ENCODE data around the gene AUTS2. TPM values are rescaled to one million over a fixed set of nuclear protein-coding genes. Genes with fewer than 3 reads are reported as not detected.
A peak's percentile ranks its signal among the peaks of the same experiment; 100 is the strongest.

AUTS2 gene
- polyA plus RNA-seq, 1 donor from 2014 or later: 8.9 TPM

GRCh38 chr7:69929622-69930021 is 331.3 kb downstream of the AUTS2 start:
- no peaks in the 10 kb centered on the region for H3K27me3 Mint-ChIP-seq
- H3K9me3 Mint-ChIP-seq: peaks cover 0 to 6% (median 3%) of the 10 kb centered on the region in 3 donors
- H3K27ac Mint-ChIP-seq: peak overlapping the region in 1 of 3 donors; percentile 58
- H3K4me3 Mint-ChIP-seq: peak overlapping the region in 2 of 4 donors; percentile 18 to 58
- no peaks in the 10 kb centered on the region for H3K36me3 Mint-ChIP-seq
- H3K4me1 Mint-ChIP-seq: peaks cover 0 to 11% (median 3%) of the 10 kb centered on the region in 3 donors

DNA sequence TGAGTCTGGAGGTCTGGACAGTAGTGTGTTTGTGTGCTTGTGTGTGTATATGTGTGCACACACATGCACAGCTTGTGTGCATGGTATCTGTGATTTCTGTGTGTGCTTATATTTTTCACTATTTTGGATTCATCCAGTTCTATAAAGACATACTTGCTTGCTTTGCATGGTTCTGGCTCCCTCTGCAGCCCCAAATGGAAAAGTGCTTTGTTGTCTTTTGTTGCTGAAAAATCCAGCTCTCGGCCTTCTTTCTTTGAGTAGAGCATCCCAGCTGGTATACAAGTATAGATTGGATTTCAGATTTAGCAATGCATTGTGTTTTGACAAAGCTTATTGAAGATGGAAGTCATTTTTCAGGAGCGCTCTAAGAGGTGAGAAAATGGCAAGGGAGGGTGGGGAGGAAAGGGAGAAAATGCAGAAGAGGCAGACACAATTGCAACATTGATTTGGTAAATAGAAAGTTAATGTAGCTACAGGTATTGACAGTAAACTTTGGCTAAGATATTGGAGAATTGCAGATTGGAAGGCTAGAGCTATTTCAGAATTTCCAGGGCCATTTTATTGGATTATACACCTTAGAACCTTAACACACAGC is 333.9 kb downstream of the AUTS2 start:
- H3K4me3 Mint-ChIP-seq: no peak overlapping the region
- H3K36me3 Mint-ChIP-seq: no peaks in the 10 kb centered on the region

DNA sequence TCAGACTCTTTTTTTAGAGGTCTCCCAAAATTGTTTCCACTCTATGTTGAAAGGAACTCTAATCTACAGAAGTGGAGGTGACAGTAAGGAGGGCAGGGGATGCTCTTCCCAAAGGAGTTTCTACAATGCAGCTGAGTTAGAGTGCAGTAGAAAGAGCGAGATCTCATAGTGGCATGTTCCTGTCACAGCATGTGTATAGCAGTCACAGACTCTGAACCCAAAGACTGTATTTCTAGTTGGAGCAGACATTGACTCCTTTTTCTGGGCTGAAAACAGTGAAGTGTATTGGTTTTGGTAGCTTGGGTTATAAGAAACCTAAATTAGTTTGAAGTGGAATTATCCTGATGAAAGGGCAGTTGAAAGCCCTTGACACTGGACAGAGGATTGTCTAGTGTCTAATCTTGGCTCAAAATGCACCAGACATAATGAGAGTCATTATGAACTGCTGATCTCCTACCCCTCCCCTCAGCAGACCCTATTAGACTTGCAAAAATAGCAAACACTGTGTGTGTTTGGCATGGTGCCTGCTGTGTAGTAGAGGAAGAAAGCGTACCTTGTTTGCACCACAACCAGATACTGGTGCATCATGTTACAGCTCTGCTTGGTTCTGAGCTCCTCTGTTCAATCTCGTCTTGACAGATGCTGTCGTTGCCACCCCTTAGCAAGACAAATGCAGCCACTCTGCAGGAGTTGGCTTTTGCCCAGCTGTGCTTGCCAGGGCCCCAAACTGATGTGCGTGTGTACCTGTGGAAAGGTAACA is 336.0 kb downstream of the AUTS2 start:
- H3K4me1 Mint-ChIP-seq: peaks cover 2 to 10% (median 3%) of the 10 kb centered on the region in 3 donors
- peak overlapping the region in 1 of 3 donors; percentile 0 for H3K27ac Mint-ChIP-seq
- H3K9me3 Mint-ChIP-seq: no peaks in the 10 kb centered on the region
- H3K36me3 Mint-ChIP-seq: no peaks in the 10 kb centered on the region
- H3K27me3 Mint-ChIP-seq: no peaks in the 10 kb centered on the region
- no peak overlapping the region for H3K4me3 Mint-ChIP-seq

More for the DNA sequence above, 333.9 kb downstream of the AUTS2 start:
- H3K27me3 Mint-ChIP-seq: no peaks in the 10 kb centered on the region
- no peak overlapping the region for H3K27ac Mint-ChIP-seq
- no peaks in the 10 kb centered on the region for H3K9me3 Mint-ChIP-seq
- H3K4me1 Mint-ChIP-seq: peaks cover 2 to 16% (median 3%) of the 10 kb centered on the region in 3 donors

- Mint-ChIP-seq H3K27me3 (no peaks in the 10 kb centered on the region), H3K4me1 (peaks cover 2 to 5% (median 3%) of the 10 kb centered on the region in 3 donors), H3K9me3 (no peaks in the 10 kb centered on the region), H3K36me3 (no peaks in the 10 kb centered on the region), H3K4me3 (peak overlapping the region in 1 of 4 donors; percentile 20), H3K27ac (peak overlapping the region in 2 of 3 donors; percentile 0 to 1)
These were observed 336.8 kb downstream of the AUTS2 start for GRCh38 chr7:69935107-69935506.

DNA sequence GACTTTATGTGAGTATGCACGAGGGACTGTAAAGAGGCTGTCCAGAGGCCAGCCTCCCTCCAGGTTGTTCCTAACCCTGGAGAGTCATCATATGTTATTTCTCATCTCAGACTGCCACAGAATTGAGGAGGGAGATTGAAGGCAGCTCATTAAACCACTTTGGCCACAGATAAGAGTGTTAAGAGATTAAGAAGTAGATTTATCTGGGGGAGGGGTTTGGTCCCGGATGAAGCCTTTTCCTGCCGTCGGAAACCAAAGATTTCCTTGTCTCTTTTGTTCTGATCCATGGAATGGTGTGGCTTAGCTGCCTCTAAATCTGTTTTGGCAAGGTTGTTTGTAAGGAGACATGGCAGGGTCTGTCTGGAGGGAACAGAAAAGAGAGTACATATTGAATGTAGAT is 338.8 kb downstream of the AUTS2 start:
- peaks cover 2% of the 10 kb centered on the region for H3K36me3 Mint-ChIP-seq
- peaks cover 3% of the 10 kb centered on the region for H3K27me3 Mint-ChIP-seq
- H3K9me3 Mint-ChIP-seq: no peaks in the 10 kb centered on the region
- peaks cover 6 to 13% (median 11%) of the 10 kb centered on the region in 3 donors for H3K4me1 Mint-ChIP-seq
- no peak overlapping the region for H3K4me3 Mint-ChIP-seq
- no peak overlapping the region for H3K27ac Mint-ChIP-seq

- H3K4me3 Mint-ChIP-seq: no peak overlapping the region
- peaks cover 6 to 13% (median 12%) of the 10 kb centered on the region in 3 donors for H3K4me1 Mint-ChIP-seq
- no peaks in the 10 kb centered on the region for H3K9me3 Mint-ChIP-seq
- H3K27ac Mint-ChIP-seq: peak overlapping the region in 1 of 3 donors; percentile 6
- H3K36me3 Mint-ChIP-seq: peaks cover 2% of the 10 kb centered on the region
- H3K27me3 Mint-ChIP-seq: peaks cover 3% of the 10 kb centered on the region
These were observed 341.0 kb downstream of the AUTS2 start for GRCh38 chr7:69939317-69939716.

DNA sequence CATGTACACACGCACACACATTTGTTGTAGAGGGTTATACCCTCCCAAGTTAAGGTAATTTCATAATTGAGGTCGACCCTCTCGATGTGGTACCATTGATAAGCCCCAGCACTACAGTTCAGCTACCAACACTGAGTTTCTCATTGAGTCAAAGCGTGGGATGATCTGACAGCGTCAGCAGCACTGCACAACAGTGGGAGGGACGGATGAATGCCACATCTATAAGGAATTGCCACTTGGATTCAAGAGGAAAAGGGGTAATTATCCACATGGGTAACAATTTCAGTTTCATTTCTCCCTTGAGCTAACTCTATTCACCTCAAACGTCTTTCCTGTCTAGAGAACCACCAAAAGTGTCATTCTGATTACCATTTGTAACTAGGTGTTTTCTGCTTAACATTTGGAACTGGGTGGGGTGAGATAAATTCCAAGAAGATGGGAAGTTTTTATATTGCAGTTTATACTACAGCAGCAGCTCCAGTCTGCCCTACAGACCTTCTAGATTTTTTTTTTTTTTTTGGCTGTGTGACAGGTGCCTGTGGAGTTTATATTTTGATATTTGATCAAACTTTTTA is 342.9 kb downstream of the AUTS2 start:
- Mint-ChIP-seq H3K27me3 (peaks cover 3% of the 10 kb centered on the region), H3K36me3 (peaks cover 3% of the 10 kb centered on the region), H3K4me1 (peaks cover 6 to 11% (median 11%) of the 10 kb centered on the region in 3 donors), H3K27ac (no peak overlapping the region), H3K4me3 (no peak overlapping the region), H3K9me3 (no peaks in the 10 kb centered on the region)

GRCh38 chr7:69942573-69942972 is 344.3 kb downstream of the AUTS2 start:
- H3K4me3 Mint-ChIP-seq: no peak overlapping the region
- peaks cover 3% of the 10 kb centered on the region for H3K27me3 Mint-ChIP-seq
- H3K9me3 Mint-ChIP-seq: no peaks in the 10 kb centered on the region
- peaks cover 3% of the 10 kb centered on the region for H3K36me3 Mint-ChIP-seq
- H3K4me1 Mint-ChIP-seq: peaks cover 6 to 11% (median 11%) of the 10 kb centered on the region in 3 donors
- no peak overlapping the region for H3K27ac Mint-ChIP-seq

DNA sequence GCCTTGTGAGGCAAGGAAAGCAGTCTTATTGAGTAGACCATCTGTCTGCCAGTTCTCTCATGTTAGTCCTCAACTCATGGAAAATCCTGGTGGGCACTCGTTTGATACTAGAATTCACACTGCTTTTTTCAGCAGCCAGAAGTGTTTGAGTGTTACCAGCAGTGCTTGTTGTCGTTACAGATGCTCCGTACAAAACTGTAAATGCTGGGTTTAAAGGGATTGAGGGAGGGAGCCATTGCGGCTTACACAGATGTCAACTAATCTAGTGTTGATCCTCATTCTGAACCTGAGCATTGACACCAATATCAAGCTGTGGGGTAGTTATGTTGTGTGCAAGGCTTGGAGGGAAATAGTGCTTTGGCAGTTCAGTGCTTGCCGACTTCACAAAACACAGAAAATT is 348.6 kb downstream of the AUTS2 start:
- no peak overlapping the region for H3K27ac Mint-ChIP-seq
- H3K36me3 Mint-ChIP-seq: peaks cover 2% of the 10 kb centered on the region
- no peaks in the 10 kb centered on the region for H3K9me3 Mint-ChIP-seq
- no peak overlapping the region for H3K4me3 Mint-ChIP-seq
- H3K4me1 Mint-ChIP-seq: peaks cover 0 to 5% (median 5%) of the 10 kb centered on the region in 3 donors
- peaks cover 2% of the 10 kb centered on the region for H3K27me3 Mint-ChIP-seq

- H3K9me3 Mint-ChIP-seq: no peaks in the 10 kb centered on the region
These were observed 349.7 kb downstream of the AUTS2 start for GRCh38 chr7:69947998-69948397.

GRCh38 chr7:69949122-69949521 is 350.8 kb downstream of the AUTS2 start:
- Mint-ChIP-seq H3K9me3 (no peaks in the 10 kb centered on the region), H3K27me3 (peaks cover 2% of the 10 kb centered on the region), H3K4me3 (no peak overlapping the region), H3K4me1 (peaks cover 7 to 18% (median 17%) of the 10 kb centered on the region in 3 donors), H3K27ac (no peak overlapping the region), H3K36me3 (peaks cover 2% of the 10 kb centered on the region)

More at GRCh38 chr7:69947998-69948397, 349.7 kb downstream of the AUTS2 start:
- peaks cover under 1 to 11% (median 6%) of the 10 kb centered on the region in 3 donors for H3K4me1 Mint-ChIP-seq
- peaks cover 2% of the 10 kb centered on the region for H3K36me3 Mint-ChIP-seq
- no peak overlapping the region for H3K27ac Mint-ChIP-seq
- H3K4me3 Mint-ChIP-seq: no peak overlapping the region
- H3K27me3 Mint-ChIP-seq: peaks cover 2% of the 10 kb centered on the region

DNA sequence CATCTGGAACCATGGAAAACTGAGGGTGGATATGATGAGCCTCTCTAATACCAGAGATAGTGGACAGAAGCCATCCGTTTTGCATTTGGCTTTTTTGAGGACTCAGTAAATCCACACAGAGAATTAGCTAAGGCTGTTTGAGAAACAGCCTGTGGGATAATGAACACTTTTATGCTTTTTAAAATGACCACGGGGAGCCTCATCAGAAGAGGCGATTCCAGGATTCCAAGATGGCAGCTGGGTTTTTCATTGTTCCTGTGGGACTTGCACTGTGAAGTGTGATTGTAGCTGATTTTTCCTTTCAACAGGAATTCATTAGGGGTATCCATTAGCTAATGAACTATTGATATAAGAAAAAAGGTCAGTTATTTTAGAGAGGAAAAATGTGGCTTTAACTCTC is 353.2 kb downstream of the AUTS2 start:
- no peaks in the 10 kb centered on the region for H3K36me3 Mint-ChIP-seq
- H3K27me3 Mint-ChIP-seq: peaks cover 2% of the 10 kb centered on the region
- peaks cover 7 to 24% (median 21%) of the 10 kb centered on the region in 3 donors for H3K4me1 Mint-ChIP-seq
- H3K27ac Mint-ChIP-seq: peak overlapping the region in 1 of 3 donors; percentile 59
- no peaks in the 10 kb centered on the region for H3K9me3 Mint-ChIP-seq
- no peak overlapping the region for H3K4me3 Mint-ChIP-seq

- Mint-ChIP-seq H3K4me3 (peak overlapping the region; percentile 67 to 90 (median 80)), H3K27ac (peak overlapping the region; percentile 87 to 94 (median 91)), H3K9me3 (no peaks in the 10 kb centered on the region), H3K4me1 (peaks cover 7 to 24% (median 21%) of the 10 kb centered on the region in 3 donors), H3K27me3 (peaks cover 2% of the 10 kb centered on the region), H3K36me3 (no peaks in the 10 kb centered on the region)
These were observed 355.1 kb downstream of the AUTS2 start for GRCh38 chr7:69953136-69954067.

DNA sequence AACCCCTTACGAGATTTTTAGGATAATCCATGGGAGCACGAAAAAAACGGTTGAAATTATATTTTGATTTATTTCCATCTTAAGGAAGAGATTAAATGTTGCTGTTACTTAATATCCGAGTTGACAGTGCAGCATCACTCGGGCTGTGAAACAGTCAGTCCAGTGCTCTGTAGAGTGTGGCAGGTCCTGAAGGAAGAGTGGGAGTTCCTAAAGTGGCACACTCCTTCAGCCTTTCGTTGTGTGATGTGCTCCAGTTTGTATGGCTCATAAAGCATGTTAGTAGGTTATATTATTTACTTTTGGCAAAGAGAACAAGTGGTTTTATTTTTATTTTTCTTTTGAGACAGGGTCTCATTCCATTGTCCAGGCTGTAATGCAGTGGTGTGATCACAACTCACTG is 358.3 kb downstream of the AUTS2 start:
- no peak overlapping the region for H3K27ac Mint-ChIP-seq
- H3K9me3 Mint-ChIP-seq: no peaks in the 10 kb centered on the region
- no peaks in the 10 kb centered on the region for H3K27me3 Mint-ChIP-seq
- H3K36me3 Mint-ChIP-seq: no peaks in the 10 kb centered on the region
- no peak overlapping the region for H3K4me3 Mint-ChIP-seq
- peaks cover 16 to 32% (median 29%) of the 10 kb centered on the region in 3 donors for H3K4me1 Mint-ChIP-seq

All from IgD-negative memory B cell (primary cell).